HepG2 (cell line): Measurements from ENCODE around the gene NUP153. TPM values are rescaled to one million over a fixed set of nuclear protein-coding genes. Genes with fewer than 3 reads are reported as not detected.

ENCODE experiments used
- ATAC-seq: fragments of 200-7000 bp; cut with Tn5 transposase; 3 replicates; pipeline ENCODE4 v1.9.1; 2020; ENCODE audit warnings: mild to moderate bottlenecking, moderate library complexity
- BruUV-seq: library from RNA; stranded (reverse); fragments of 400-500 nt; replicated peaks from 2 replicates; lab custom pipeline; 2021; lab: Mats Ljungman, UMichigan
- CTCF ChIA-PET: fragments of 300-600 bp; formaldehyde crosslinking; extraction: SDS; loops from one replicate; lab custom pipeline; 2021; ENCODE audit warnings: low total read pairs, inconsistent platforms, low intra/inter-chr PET ratio; lab: Yijun Ruan, JAX
- POLR2A ChIA-PET: fragments of 350-600 bp; sonication (Branson Sonifier 250); formaldehyde crosslinking; loops from one replicate; lab custom pipeline; 2020; ENCODE audit warnings: antibody characterized with exemption, inconsistent platforms; lab: Yijun Ruan, JAX
- DNase-seq: peaks from one replicate; pipeline ENCODE4 v3.0.0-alpha.2; 2015; ENCODE audit warnings: low spot score
- FAIRE-seq: peaks from 3 replicates; lab custom pipeline; 2011; peaks lifted over from hg19 to GRCh38; lab: Jason Lieb, UNC
- H2AFZ ChIP-seq: one replicate; pipeline ENCODE4 v1.6.1; 2011; ENCODE audit warnings: low read length, inconsistent platforms
- H3K27ac ChIP-seq: fragments of 300-600 bp; 3 replicates; pipeline ENCODE4 v1.8.0; 2011; ENCODE audit warnings: mixed run types, mild to moderate bottlenecking, mixed read lengths, low read length, inconsistent platforms; ENCODE audit not compliant: insufficient read depth; ENCODE audit errors: extremely low read length
- H3K27me3 ChIP-seq, 2 experiments: fragments of 200-600 bp in 1 of 2; 2 replicates in 1 of 2; 3 replicates in 1 of 2; pipeline versions ENCODE4 v1.6.0 to v1.8.0; 2011; ENCODE audit warnings: low read length in 2 of 2, mild to moderate bottlenecking in 2 of 2, moderate library complexity in 2 of 2, inconsistent platforms in 1 of 2; ENCODE audit not compliant: insufficient read depth in 2 of 2, control insufficient read depth in 1 of 2
- H3K36me3 ChIP-seq, 2 experiments: fragments of 200-600 bp in 1 of 2; replicated peaks in 1 of 2; 2 replicates in 1 of 2; 3 replicates in 1 of 2; pipeline versions ENCODE4 v1.5.1 to v1.8.0; 2011; ENCODE audit warnings: low read length in 2 of 2, inconsistent platforms in 1 of 2; ENCODE audit not compliant: insufficient read depth in 2 of 2, control insufficient read depth in 1 of 2
- H3K4me1 ChIP-seq: 2 replicates; pipeline ENCODE4 v1.5.1; 2012; ENCODE audit warnings: low read length, inconsistent platforms; ENCODE audit not compliant: insufficient read depth
- H3K4me2 ChIP-seq: 2 replicates; pipeline ENCODE4 v1.6.0; 2011; ENCODE audit warnings: low read depth, low read length, inconsistent platforms
- H3K4me3 ChIP-seq, 3 experiments: fragments of 200-600 bp in 1 of 3; sonication (generic), shearing (Covaris generic) in 1 of 3; replicated peaks in 1 of 3; 2 replicates each; pipeline ENCODE4 v1.5.1; 2011 to 2016; ENCODE audit warnings: low read length in 3 of 3, inconsistent platforms in 2 of 3, low read depth in 2 of 3, mild to moderate bottlenecking in 2 of 3, control low read depth in 1 of 3, mixed read lengths in 1 of 3; ENCODE audit not compliant: insufficient read depth in 1 of 3
- H3K79me2 ChIP-seq: one replicate; pipeline ENCODE4 v1.6.1; 2011; ENCODE audit warnings: low read length, inconsistent platforms; ENCODE audit not compliant: insufficient read depth
- H3K9ac ChIP-seq: 2 replicates; pipeline ENCODE4 v1.6.0; 2011; ENCODE audit warnings: mild to moderate bottlenecking, low read depth, low read length, inconsistent platforms; ENCODE audit not compliant: insufficient read depth
- H3K9me3 ChIP-seq: 2 replicates; pipeline ENCODE4 v1.5.1; 2012; ENCODE audit warnings: mild to moderate bottlenecking, low read length
- H4K20me1 ChIP-seq: 2 replicates; pipeline ENCODE4 v1.6.0; 2011; ENCODE audit warnings: inconsistent platforms, mild to moderate bottlenecking, low read length, moderate library complexity; ENCODE audit not compliant: insufficient read depth
- AHR ChIP-seq: IDR thresholded peaks from 2 replicates; pipeline ENCODE4 v1.6.1; 2018; ENCODE audit warnings: missing genetic modification reagents, missing compliant biosample characterization
- CC2D1A ChIP-seq: sonication (generic); formaldehyde crosslinking; IDR thresholded peaks from 2 replicates; pipeline ENCODE4 v1.8.1; 2023; ENCODE audit warnings: mild to moderate bottlenecking, missing genetic modification reagents
- FOSL1 ChIP-seq: sonication (generic); formaldehyde crosslinking; IDR thresholded peaks from 2 replicates; pipeline ENCODE4 v1.9.0; 2021; ENCODE audit warnings: missing genetic modification reagents, borderline replicate concordance
- HNF4G ChIP-seq, 2 experiments: sonication (generic) in 1 of 2; formaldehyde crosslinking in 1 of 2; IDR thresholded peaks; 2 replicates each; pipeline versions ENCODE4 v1.4.0 to v1.6.1; 2011 to 2020; ENCODE audit warnings: borderline replicate concordance in 2 of 2, low read depth in 2 of 2, mild to moderate bottlenecking in 2 of 2, low read length in 1 of 2, missing genetic modification reagents in 1 of 2, moderate library complexity in 1 of 2
- KDM1A ChIP-seq: IDR thresholded peaks from 2 replicates; pipeline ENCODE4 v1.6.1; 2016; ENCODE audit warnings: missing compliant biosample characterization
- MLXIP ChIP-seq: sonication (generic); formaldehyde crosslinking; IDR thresholded peaks from 2 replicates; pipeline ENCODE4 v1.9.0; 2021; ENCODE audit warnings: missing genetic modification reagents, borderline replicate concordance
- NR2F2 ChIP-seq: IDR thresholded peaks from 2 replicates; pipeline ENCODE4 v1.6.1; 2012; ENCODE audit warnings: low read depth, inconsistent platforms, borderline replicate concordance
- RCOR2 ChIP-seq: IDR thresholded peaks from 2 replicates; pipeline ENCODE4 v1.6.1; 2016; ENCODE audit warnings: missing biosample characterization, missing genetic modification reagents
- REL ChIP-seq: sonication (generic); formaldehyde crosslinking; conservative IDR thresholded peaks from 2 replicates; pipeline ENCODE4 v1.8.0; 2022; ENCODE audit warnings: mild to moderate bottlenecking, missing genetic modification reagents, moderate library complexity
- RNF219 ChIP-seq: sonication (generic); formaldehyde crosslinking; IDR thresholded peaks from 2 replicates; pipeline ENCODE4 v1.5.0; 2020; ENCODE audit warnings: mild to moderate bottlenecking, missing genetic modification reagents
- SNRNP70 ChIP-seq: fragments of 200-400 bp; formaldehyde crosslinking; IDR thresholded peaks from 2 replicates; pipeline ENCODE4 v1.6.1; 2017; ENCODE audit warnings: mild to moderate bottlenecking, low read depth, low read length, moderate library complexity
- TBX2 ChIP-seq: sonication (generic); formaldehyde crosslinking; IDR thresholded peaks from 2 replicates; pipeline ENCODE4 v1.5.0; 2020; ENCODE audit warnings: missing genetic modification reagents, mild to moderate bottlenecking, borderline replicate concordance
- TOPORS ChIP-seq: sonication (generic); formaldehyde crosslinking; IDR thresholded peaks from 2 replicates; pipeline ENCODE4 v1.8.0; 2023; ENCODE audit warnings: mild to moderate bottlenecking, missing genetic modification reagents
- ZC3H13 ChIP-seq: sonication (generic); formaldehyde crosslinking; IDR thresholded peaks from 2 replicates; pipeline ENCODE4 v1.8.1; 2023; ENCODE audit warnings: mild to moderate bottlenecking, missing genetic modification reagents, moderate library complexity
- ZNF143 ChIP-seq: sonication (generic); formaldehyde crosslinking; IDR thresholded peaks from 2 replicates; pipeline ENCODE4 v1.4.0; 2020; ENCODE audit warnings: missing genetic modification reagents
- ZNF225 ChIP-seq: sonication (generic); formaldehyde crosslinking; IDR thresholded peaks from 2 replicates; pipeline ENCODE4 v1.4.0; 2020; ENCODE audit warnings: mild to moderate bottlenecking, missing genetic modification reagents
- ZNF317 ChIP-seq: sonication (generic); formaldehyde crosslinking; IDR thresholded peaks from 2 replicates; pipeline ENCODE4 v1.5.0; 2020; ENCODE audit warnings: mild to moderate bottlenecking, missing genetic modification reagents
- ZNF333 ChIP-seq: sonication (generic); formaldehyde crosslinking; IDR thresholded peaks from 2 replicates; pipeline ENCODE4 v1.4.0; 2020; ENCODE audit warnings: mild to moderate bottlenecking, missing genetic modification reagents, borderline replicate concordance
- ZNF430 ChIP-seq: sonication (generic); formaldehyde crosslinking; IDR thresholded peaks from 2 replicates; pipeline ENCODE4 v1.9.0; 2021; ENCODE audit warnings: mild to moderate bottlenecking, missing genetic modification reagents
- ZNF577 ChIP-seq: sonication (generic); formaldehyde crosslinking; IDR thresholded peaks from 2 replicates; pipeline ENCODE4 v1.4.0; 2020; ENCODE audit warnings: mild to moderate bottlenecking, low read depth, missing genetic modification reagents, borderline replicate concordance
- ZNF629 ChIP-seq: sonication (generic); formaldehyde crosslinking; conservative IDR thresholded peaks from 2 replicates; pipeline ENCODE4 v1.5.0; 2020; ENCODE audit warnings: missing genetic modification reagents
- ZSCAN22 ChIP-seq: sonication (generic); formaldehyde crosslinking; IDR thresholded peaks from 2 replicates; pipeline ENCODE4 v1.4.0; 2020; ENCODE audit warnings: mild to moderate bottlenecking, missing genetic modification reagents
- WGBS: methylation state at CpG from one replicate; pipeline ENCODE4 v1.1.6; 2017; ENCODE audit warnings: low lambda C conversion rate; 5-methylcytosine and 5-hydroxymethylcytosine counted together
- in situ Hi-C: cut with HindIII; loops from 2 replicates; pipeline ENCODE4 v1.10.0; 2017; ENCODE audit warnings: low pct_unique_long_range_greater_than_20kb; ENCODE audit not compliant: extremely low pct_ligation_motif_present
- intact Hi-C: fragments of 100-400 bp; cut with micrococcal nuclease; formaldehyde crosslinking; loops from one replicate; pipeline ENCODE4 v1.10.0; 2022; ENCODE audit not compliant: unreplicated experiment
- polyA plus RNA-seq, 8 experiments: library from polyadenylated mRNA; depleted of rRNA in 3 of 8; stranded (reverse) in 7 of 8; unstranded in 1 of 8; fragments of >200 nt; fragmentation: Illumina TruSeq in 4 of 8; extraction: Trizol in 4 of 8; gene quantifications; 2 replicates each; pipeline versions ENCODE4 v1.2.1 to v1.2.3, GENCODE V29; 2011 to 2016; ENCODE audit warnings: low read depth in 4 of 8, missing spikeins in 1 of 8, mixed read lengths in 1 of 8; ENCODE audit not compliant: insufficient read depth in 1 of 8
- total RNA-seq, 5 experiments: library from RNA; depleted of rRNA; stranded (reverse); fragments of >200 nt; fragmentation: Illumina TruSeq; extraction: Trizol; gene quantifications; 2 replicates each; pipeline ENCODE4 v1.2.3, GENCODE V29; 2016; ENCODE audit warnings: low read depth in 1 of 5

NUP153 gene
- total and polyA plus RNA-seq, 2 of the 13 experiments (the other 11 are each of a cell fraction or from before 2014, with no cell fraction given), result 29.8 to 55.2 TPM

- no peaks in the 10 kb centered on the region; a peak in 1 of 5 replicates for H3K27me3 ChIP-seq
- no peaks in the 10 kb centered on the region for H3K36me3 ChIP-seq
- H3K9me3 ChIP-seq, result no peaks in the 10 kb centered on the region
- peak overlapping the region; percentile 79 to 86 (median 84) for H3K4me3 ChIP-seq
- ChIA-PET CTCF (no interaction called here), POLR2A (interaction anchor here (0.8 to 1.5 kb wide), 6 partner anchors 10 to 107 kb away, joined by 3 to 13 read pairs (median 4); partner anchors contain the start of gene FAM8A1)
- peak overlapping the region; percentile 66 for H2AFZ ChIP-seq
- peaks cover 22% of the 10 kb centered on the region for H4K20me1 ChIP-seq
- peak overlapping the region; percentile 96 for H3K9ac ChIP-seq
- no peak for TF ChIP-seq ZNF317 (CRISPR knock-in tag)
- TF ChIP-seq ZNF333 (CRISPR knock-in tag), result no peak
- no peak for TF ChIP-seq ZNF225 (CRISPR knock-in tag)
- TF ChIP-seq KDM1A, result peak; percentile 77; the same call in 1 of the 2 replicates
- no peak for TF ChIP-seq AHR (CRISPR knock-in tag)
- no peak for TF ChIP-seq TOPORS (CRISPR knock-in tag)
- 0 out of 2 replicates have a peak, but pooled peaks have one; percentile 7 for TF ChIP-seq REL (CRISPR knock-in tag)
- TF ChIP-seq RCOR2 (CRISPR knock-in tag), result peak; percentile 52; the same call in 1 of the 2 replicates
- TF ChIP-seq ZNF430, result no peak
- TF ChIP-seq CC2D1A, result no peak
- no peak for TF ChIP-seq ZC3H13
- TF ChIP-seq ZNF577, result no peak
- TF ChIP-seq ZNF143, result no peak
- TF ChIP-seq SNRNP70, result no peak
- peak; percentile 23; the same call in 1 of the 2 replicates for TF ChIP-seq RNF219 (CRISPR knock-in tag)
- TF ChIP-seq MLXIP, result no peak
- TF ChIP-seq ZNF629 (CRISPR knock-in tag), result peak; percentile 94
- no peak for TF ChIP-seq TBX2
- peak; percentile 16; the same call in 1 of the 2 replicates for TF ChIP-seq ZSCAN22 (CRISPR knock-in tag)
- TF ChIP-seq NR2F2, result no peak
- TF ChIP-seq FOSL1 (CRISPR knock-in tag), result no peak
- TF ChIP-seq HNF4G (IDR thresholded peaks at IDR 0.05; ENCODE audit: borderline replicate concordance, low read depth, low read length), result no peak
- TF ChIP-seq HNF4G (CRISPR knock-in tag; IDR thresholded peaks at IDR 0.05; ENCODE audit: borderline replicate concordance, low read depth), result no peak
- TSS peak; percentile 82 for BruUV-seq
- WGBS, result 42% methylated on average over 5 of the region's 5 CpGs
- peak overlapping the region; percentile 81 for H3K4me2 ChIP-seq
- in situ Hi-C loops, result no loop called here
- H3K27ac ChIP-seq, result peak overlapping the region; percentile 94
- FAIRE-seq, result no peak
- H3K79me2 ChIP-seq, result peaks cover 37% of the 10 kb centered on the region
- DNase-seq, result no peak
- H3K4me1 ChIP-seq, result peaks cover 49% of the 10 kb centered on the region
- ATAC-seq, result no peak
- intact Hi-C loops, result loop anchor here (5.0 to 10.0 kb wide), 2 partner anchors 105 to 447 kb away; partner anchors contain the start of genes FAM8A1, KDM1B and TPMT
Measured at GRCh38 chr6:17707371-17707651, 586 bp upstream of the NUP153 start.
